ENCODE data around the gene KPTN.

GRCh38 chr19:47436712-47437401 lies 47.2 kb downstream of the KPTN start:
- TF ChIP-seq EZH2phosphoT487 (IDR thresholded peaks at IDR 0.05; ENCODE audit: borderline replicate concordance, low read length): no peak
- TF ChIP-seq CTCF (IDR thresholded peaks at IDR 0.05; ENCODE audit: low read depth, low read length, poor library complexity, severe bottlenecking): peak; percentile 86

All from DOHH2 (cell line).